BLaER1 (cell line): Measurements from ENCODE around the gene MTHFSD.

Experiments used
- H3K27ac ChIP-seq: shearing (Covaris generic); formaldehyde crosslinking; 2 replicates; pipeline ENCODE4 v1.8.1; 2022
- H3K27me3 ChIP-seq: shearing (Covaris generic); formaldehyde crosslinking; 2 replicates; pipeline ENCODE4 v1.8.1; 2022
- H3K36me3 ChIP-seq: shearing (Covaris generic); formaldehyde crosslinking; 2 replicates; pipeline ENCODE4 v1.8.1; 2022
- H3K4me1 ChIP-seq: shearing (Covaris generic); formaldehyde crosslinking; 2 replicates; pipeline ENCODE4 v1.8.1; 2022
- H3K4me2 ChIP-seq: shearing (Covaris generic); formaldehyde crosslinking; 2 replicates; pipeline ENCODE4 v1.8.1; 2022
- H3K4me3 ChIP-seq: shearing (Covaris generic); formaldehyde crosslinking; 2 replicates; pipeline ENCODE4 v1.8.1; 2022
- H3K9ac ChIP-seq: shearing (Covaris generic); formaldehyde crosslinking; 2 replicates; pipeline ENCODE4 v1.8.1; 2022
- H3K9me3 ChIP-seq: shearing (Covaris generic); formaldehyde crosslinking; 2 replicates; pipeline ENCODE4 v1.8.1; 2022
- H4K20me1 ChIP-seq: shearing (Covaris generic); formaldehyde crosslinking; 2 replicates; pipeline ENCODE4 v1.8.1; 2022
- Cebpa-rat ChIP-seq: shearing (Covaris generic); IDR thresholded peaks from 2 replicates; pipeline ENCODE4 v1.8.1; 2022

MTHFSD gene

GRCh38 chr16:86553356-86553755, 1.7 kb downstream of the MTHFSD start:
- no peak overlapping the region for H3K27ac ChIP-seq
- H3K4me1 ChIP-seq: peaks cover 19% of the 10 kb centered on the region
- H3K27me3 ChIP-seq: no peaks in the 10 kb centered on the region
- H3K4me3 ChIP-seq: no peak overlapping the region
- H3K4me2 ChIP-seq: no peak overlapping the region
- no peak for TF ChIP-seq Cebpa-rat
- H3K9me3 ChIP-seq: no peaks in the 10 kb centered on the region
- 0 out of 2 replicates have a peak, but pooled peaks cover 8% of the 10 kb centered on the region for H4K20me1 ChIP-seq
- no peak overlapping the region for H3K9ac ChIP-seq
- H3K36me3 ChIP-seq: peaks cover 56% of the 10 kb centered on the region

- H3K27ac ChIP-seq: no peak overlapping the region
- H3K36me3 ChIP-seq: peaks cover 87% of the 10 kb centered on the region
- no peak for TF ChIP-seq Cebpa-rat
- H3K27me3 ChIP-seq: no peaks in the 10 kb centered on the region
- H4K20me1 ChIP-seq: 0 out of 2 replicates have a peak, but pooled peaks cover 8% of the 10 kb centered on the region
- H3K4me1 ChIP-seq: peaks cover 13% of the 10 kb centered on the region
- no peak overlapping the region for H3K9ac ChIP-seq
- H3K9me3 ChIP-seq: no peaks in the 10 kb centered on the region
- H3K4me2 ChIP-seq: no peak overlapping the region
- no peak overlapping the region for H3K4me3 ChIP-seq
Observed at GRCh38 chr16:86550281-86550680, 4.8 kb downstream of the MTHFSD start.

- Histone ChIP-seq H3K36me3 (peaks cover 91% of the 10 kb centered on the region), H3K9me3 (no peaks in the 10 kb centered on the region), H3K27me3 (no peaks in the 10 kb centered on the region), H3K4me3 (no peak overlapping the region), H3K4me2 (no peak overlapping the region), H3K27ac (no peak overlapping the region), H3K9ac (no peak overlapping the region), H3K4me1 (peaks cover 13% of the 10 kb centered on the region), H4K20me1 (0 out of 2 replicates have a peak, but pooled peaks cover 8% of the 10 kb centered on the region)
- no peak for TF ChIP-seq Cebpa-rat
Observed at GRCh38 chr16:86549893-86550190, 5.2 kb downstream of the MTHFSD start.

- no peak overlapping the region for H3K27ac ChIP-seq
- no peaks in the 10 kb centered on the region for H3K9me3 ChIP-seq
- H3K4me2 ChIP-seq: no peak overlapping the region
- H3K9ac ChIP-seq: no peak overlapping the region
- TF ChIP-seq Cebpa-rat: no peak
- H4K20me1 ChIP-seq: 0 out of 2 replicates have a peak, but pooled peaks cover 8% of the 10 kb centered on the region
- no peaks in the 10 kb centered on the region for H3K27me3 ChIP-seq
- peaks cover 94% of the 10 kb centered on the region for H3K36me3 ChIP-seq
- H3K4me1 ChIP-seq: peaks cover 11% of the 10 kb centered on the region
- H3K4me3 ChIP-seq: no peak overlapping the region
Observed at GRCh38 chr16:86549076-86549892, 5.8 kb downstream of the MTHFSD start.

GRCh38 chr16:86547286-86547685, 7.7 kb downstream of the MTHFSD start:
- Histone ChIP-seq H4K20me1 (0 out of 2 replicates have a peak, but pooled peaks cover 16% of the 10 kb centered on the region), H3K36me3 (peaks cover 81% of the 10 kb centered on the region), H3K27me3 (no peaks in the 10 kb centered on the region), H3K9me3 (no peaks in the 10 kb centered on the region), H3K9ac (no peak overlapping the region), H3K4me2 (no peak overlapping the region), H3K4me1 (peaks cover 21% of the 10 kb centered on the region), H3K4me3 (no peak overlapping the region), H3K27ac (no peak overlapping the region)
- TF ChIP-seq Cebpa-rat: no peak

GRCh38 chr16:86546638-86547013, 8.4 kb downstream of the MTHFSD start:
- no peak overlapping the region for H3K4me2 ChIP-seq
- H3K4me1 ChIP-seq: peaks cover 26% of the 10 kb centered on the region
- TF ChIP-seq Cebpa-rat: no peak
- H3K9me3 ChIP-seq: no peaks in the 10 kb centered on the region
- 0 out of 2 replicates have a peak, but pooled peaks cover 16% of the 10 kb centered on the region for H4K20me1 ChIP-seq
- H3K4me3 ChIP-seq: no peak overlapping the region
- H3K9ac ChIP-seq: no peak overlapping the region
- H3K27me3 ChIP-seq: no peaks in the 10 kb centered on the region
- H3K36me3 ChIP-seq: peaks cover 81% of the 10 kb centered on the region
- no peak overlapping the region for H3K27ac ChIP-seq

- no peaks in the 10 kb centered on the region for H3K9me3 ChIP-seq
- 0 out of 2 replicates have a peak, but pooled peaks cover 16% of the 10 kb centered on the region for H4K20me1 ChIP-seq
- H3K36me3 ChIP-seq: peaks cover 81% of the 10 kb centered on the region
- peaks cover 26% of the 10 kb centered on the region for H3K4me1 ChIP-seq
- no peak overlapping the region for H3K4me2 ChIP-seq
- H3K27ac ChIP-seq: no peak overlapping the region
- no peaks in the 10 kb centered on the region for H3K27me3 ChIP-seq
- no peak overlapping the region for H3K4me3 ChIP-seq
- TF ChIP-seq Cebpa-rat: no peak
- H3K9ac ChIP-seq: no peak overlapping the region
Observed at GRCh38 chr16:86545954-86546637, 8.9 kb downstream of the MTHFSD start.

- no peak overlapping the region for H3K27ac ChIP-seq
Observed at GRCh38 chr16:86545481-86545880, 9.6 kb downstream of the MTHFSD start.

GRCh38 chr16:86542756-86543750, 12.0 kb downstream of the MTHFSD start:
- no peaks in the 10 kb centered on the region for H3K9me3 ChIP-seq
- peak overlapping the region; percentile 41 for H3K27ac ChIP-seq
- TF ChIP-seq Cebpa-rat: no peak
- H3K9ac ChIP-seq: peak overlapping the region; percentile 21
- H4K20me1 ChIP-seq: 0 out of 2 replicates have a peak, but pooled peaks cover 7% of the 10 kb centered on the region
- peak overlapping the region; percentile 53 for H3K4me2 ChIP-seq
- H3K4me1 ChIP-seq: peaks cover 26% of the 10 kb centered on the region
- H3K4me3 ChIP-seq: no peak overlapping the region
- no peaks in the 10 kb centered on the region for H3K27me3 ChIP-seq
- H3K36me3 ChIP-seq: peaks cover 81% of the 10 kb centered on the region

More at GRCh38 chr16:86545481-86545880, 9.6 kb downstream of the MTHFSD start:
- H3K9ac ChIP-seq: no peak overlapping the region
- H4K20me1 ChIP-seq: 0 out of 2 replicates have a peak, but pooled peaks cover 12% of the 10 kb centered on the region
- H3K4me1 ChIP-seq: peaks cover 26% of the 10 kb centered on the region
- H3K4me2 ChIP-seq: no peak overlapping the region
- no peak for TF ChIP-seq Cebpa-rat
- H3K4me3 ChIP-seq: no peak overlapping the region
- peaks cover 81% of the 10 kb centered on the region for H3K36me3 ChIP-seq
- no peaks in the 10 kb centered on the region for H3K27me3 ChIP-seq
- no peaks in the 10 kb centered on the region for H3K9me3 ChIP-seq
